Left ventricle myocardium inferior (tissue), 1 donor: ENCODE results near the gene ST13. TPM values are rescaled to one million over a fixed set of nuclear protein-coding genes. Genes with fewer than 3 reads are reported as not detected.

Experiments used
- DNase-seq: peaks from one replicate; pipeline ENCODE4 v3.0.0-alpha.2; 2020
- H3K27ac ChIP-seq: fragments of 200-600 bp; replicated peaks from 2 replicates; pipeline ENCODE4 v1.8.0; 2021
- H3K27me3 ChIP-seq: fragments of 200-600 bp; 2 replicates; pipeline ENCODE4 v1.8.0; 2021; ENCODE audit warnings: low read depth
- H3K36me3 ChIP-seq: fragments of 200-600 bp; 2 replicates; pipeline ENCODE4 v1.8.0; 2021
- H3K4me1 ChIP-seq: fragments of 200-600 bp; 2 replicates; pipeline ENCODE4 v1.8.0; 2021
- H3K4me3 ChIP-seq: fragments of 200-600 bp; 2 replicates; pipeline ENCODE4 v1.8.0; 2021; ENCODE audit warnings: mild to moderate bottlenecking, moderate library complexity
- H3K9me3 ChIP-seq: fragments of 200-600 bp; replicated peaks from 2 replicates; pipeline ENCODE4 v1.8.0; 2021
- intact Hi-C: fragments of 100-400 bp; cut with micrococcal nuclease; formaldehyde crosslinking; loops from one replicate; pipeline ENCODE4 v1.11.0; 2022
- total RNA-seq: library from RNA; stranded (reverse); fragmentation: NEBNext Ultra II Directional; extraction: Animal tissue kit (Norgen Biotek cat#: 25700); gene quantifications from one replicate; pipeline ENCODE4 v1.2.1, GENCODE V29; 2021
- TF ChIP-seq, protein P1 (sequence below): fragments of 200-600 bp; IDR thresholded peaks from 2 replicates; pipeline ENCODE4 v1.8.0; 2021; ENCODE audit warnings: antibody characterized with exemption, mild to moderate bottlenecking, borderline replicate concordance
- donor health status: DM: no; HTN: yes; CAD: no; lungs with severe emphysema.

ST13 gene
- total RNA-seq, 1 donor from 2014 or later = 181 TPM

DNA sequence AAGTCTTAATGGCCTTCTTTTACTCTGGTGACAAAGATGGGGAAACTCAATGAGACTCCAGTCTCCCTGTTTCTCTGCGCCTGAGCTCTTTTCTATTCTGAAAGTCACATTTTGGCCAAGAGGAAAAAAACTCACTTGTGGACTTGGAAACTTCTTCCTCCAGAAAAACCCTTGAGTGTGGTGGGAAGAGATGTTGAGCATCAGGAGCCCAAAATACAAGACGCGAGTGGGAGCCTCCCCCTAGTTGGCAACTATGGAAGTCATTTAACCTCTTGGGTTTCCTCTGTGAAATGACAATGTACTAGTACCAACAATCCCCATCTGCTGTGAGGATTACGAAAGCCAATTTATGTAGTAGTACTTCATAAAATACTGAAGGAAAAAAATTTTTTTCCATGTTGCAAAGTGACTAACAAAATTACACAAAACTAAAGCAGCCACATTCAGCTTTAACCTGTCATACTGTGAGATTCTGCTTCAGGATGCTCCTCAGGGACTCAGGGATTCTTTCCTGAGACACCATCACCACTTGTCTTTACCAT is 36.8 kb downstream of the ST13 start:
- Histone ChIP-seq H3K36me3 (peaks cover 20% of the 10 kb centered on the region), H3K27ac (peak overlapping the region; percentile 83), H3K27me3 (no peaks in the 10 kb centered on the region), H3K4me3 (peak overlapping the region; percentile 91), H3K4me1 (peaks cover 35% of the 10 kb centered on the region), H3K9me3 (no peaks in the 10 kb centered on the region)
- intact Hi-C loops = no loop called here
- no peak for DNase-seq
- TF ChIP-seq, protein P1, sequence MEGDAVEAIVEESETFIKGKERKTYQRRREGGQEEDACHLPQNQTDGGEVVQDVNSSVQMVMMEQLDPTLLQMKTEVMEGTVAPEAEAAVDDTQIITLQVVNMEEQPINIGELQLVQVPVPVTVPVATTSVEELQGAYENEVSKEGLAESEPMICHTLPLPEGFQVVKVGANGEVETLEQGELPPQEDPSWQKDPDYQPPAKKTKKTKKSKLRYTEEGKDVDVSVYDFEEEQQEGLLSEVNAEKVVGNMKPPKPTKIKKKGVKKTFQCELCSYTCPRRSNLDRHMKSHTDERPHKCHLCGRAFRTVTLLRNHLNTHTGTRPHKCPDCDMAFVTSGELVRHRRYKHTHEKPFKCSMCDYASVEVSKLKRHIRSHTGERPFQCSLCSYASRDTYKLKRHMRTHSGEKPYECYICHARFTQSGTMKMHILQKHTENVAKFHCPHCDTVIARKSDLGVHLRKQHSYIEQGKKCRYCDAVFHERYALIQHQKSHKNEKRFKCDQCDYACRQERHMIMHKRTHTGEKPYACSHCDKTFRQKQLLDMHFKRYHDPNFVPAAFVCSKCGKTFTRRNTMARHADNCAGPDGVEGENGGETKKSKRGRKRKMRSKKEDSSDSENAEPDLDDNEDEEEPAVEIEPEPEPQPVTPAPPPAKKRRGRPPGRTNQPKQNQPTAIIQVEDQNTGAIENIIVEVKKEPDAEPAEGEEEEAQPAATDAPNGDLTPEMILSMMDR = no peak

DNA sequence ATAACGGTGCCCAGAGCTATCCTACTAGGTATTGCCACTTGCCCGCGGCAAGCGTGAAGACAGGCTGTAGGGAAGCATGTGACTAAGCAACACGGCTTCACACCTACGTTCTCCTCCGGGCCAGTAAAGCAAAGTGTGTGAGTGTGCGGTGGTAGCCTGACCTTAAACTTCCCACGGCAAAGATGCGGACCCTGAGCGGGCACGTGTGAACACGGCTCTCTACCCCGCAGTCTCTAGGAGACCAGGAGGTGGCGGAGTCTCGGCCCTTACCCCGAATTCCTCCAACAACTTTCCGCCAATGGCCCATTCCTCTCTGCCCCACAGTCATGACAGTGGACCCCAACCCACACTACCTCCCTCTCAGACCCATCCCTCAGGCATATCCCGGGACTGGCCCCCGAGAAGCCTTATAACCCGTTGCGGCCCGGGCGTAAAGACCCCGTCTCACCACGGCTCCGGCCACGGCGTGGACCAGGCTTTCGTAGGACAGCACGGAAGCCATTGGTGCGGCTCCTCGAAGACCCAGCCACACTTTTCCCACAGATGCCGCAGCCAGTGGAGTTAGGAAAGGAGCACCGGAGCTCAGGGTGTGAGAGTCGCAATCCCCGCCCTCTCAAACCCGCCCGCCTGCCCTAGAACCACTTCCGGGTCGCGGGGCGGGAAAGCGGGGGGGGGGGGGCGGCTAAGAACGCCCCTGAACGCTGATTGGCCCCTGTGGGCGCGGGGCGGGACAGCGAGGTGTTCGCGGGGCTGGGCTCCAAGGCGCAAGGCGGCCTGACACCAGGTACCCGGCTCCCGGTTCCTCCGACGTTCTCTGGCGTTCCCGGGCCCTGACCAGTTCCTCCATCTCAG is 37.5 kb downstream of the ST13 start, which contains the start of gene SLC25A17:
SLC25A17 (minus strand) TSS at position 600 of the 852 bp plus-strand sequence; CDS start at position 502, 98 bp downstream.
- Histone ChIP-seq H3K27ac (peak within 1 kb of the TSS; percentile 83), H3K4me1 (peaks cover 35% of the 10 kb centered on the region)
- intact Hi-C loops = no loop called here

DNA sequence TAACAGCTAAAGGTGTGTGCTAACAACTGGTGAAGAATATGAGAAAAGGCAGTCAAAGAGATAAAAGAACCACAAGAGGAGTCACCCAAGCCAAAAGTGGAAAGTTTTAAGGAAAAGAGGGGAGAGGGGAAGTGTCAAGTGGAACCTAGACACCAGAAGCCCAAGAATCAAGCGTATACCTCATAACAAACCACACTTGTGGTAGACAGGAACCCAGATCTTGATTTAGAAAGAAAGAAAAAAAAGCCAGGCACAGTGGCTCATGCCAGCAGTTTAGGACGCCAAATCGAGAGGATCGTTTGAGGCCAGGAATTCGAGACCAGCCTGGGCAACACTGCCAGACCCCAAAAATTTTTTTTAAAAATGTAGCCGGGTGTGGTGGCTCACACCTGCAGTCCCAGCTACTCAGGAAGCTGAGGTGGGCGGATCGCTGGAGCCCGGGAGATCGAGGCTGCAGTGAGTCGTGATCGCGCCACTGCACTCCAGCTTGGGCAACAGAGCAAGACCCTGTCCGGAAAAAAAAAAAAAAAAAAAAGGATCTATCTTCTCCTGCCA is 38.2 kb downstream of the ST13 start:
- H3K4me3 ChIP-seq = peak overlapping the region; percentile 91
- DNase-seq = no peak
- no peak overlapping the region for H3K27ac ChIP-seq
- H3K36me3 ChIP-seq = peaks cover 7% of the 10 kb centered on the region
- intact Hi-C loops = no loop called here
- H3K4me1 ChIP-seq = peaks cover 35% of the 10 kb centered on the region
- H3K27me3 ChIP-seq = no peaks in the 10 kb centered on the region
- no peaks in the 10 kb centered on the region for H3K9me3 ChIP-seq
- TF ChIP-seq, protein P1 = no peak

More for the DNA sequence above, 37.5 kb downstream of the ST13 start, which contains the start of gene SLC25A17:
- Histone ChIP-seq H3K4me3 (peak within 1 kb of the TSS; percentile 91), H3K36me3 (peaks cover 13% of the 10 kb centered on the region), H3K9me3 (no peaks in the 10 kb centered on the region), H3K27me3 (no peaks in the 10 kb centered on the region)
- TF ChIP-seq, protein P1 = peak; percentile 57
- DNase-seq = peak; percentile 90

DNA sequence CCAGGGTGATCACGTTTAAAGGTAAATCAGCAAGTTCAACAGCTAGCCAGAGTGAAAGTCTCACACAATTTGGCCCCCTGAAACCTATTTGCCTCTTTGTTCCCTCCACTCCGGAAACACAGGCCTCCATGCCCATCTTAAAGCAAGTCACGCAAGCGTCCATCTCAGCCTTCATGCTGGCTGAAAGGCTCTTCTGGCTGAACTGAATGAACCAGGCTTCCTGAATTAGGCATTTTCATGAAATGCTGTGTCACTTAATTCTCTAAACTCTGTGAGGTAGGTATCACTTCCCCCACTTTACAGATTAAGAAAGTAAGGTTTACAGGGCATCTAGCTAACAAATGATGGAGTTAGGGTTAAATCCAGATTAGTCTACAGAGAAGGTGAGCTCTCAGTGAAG is 38.7 kb downstream of the ST13 start:
- TF ChIP-seq, protein P1 = no peak
- no peaks in the 10 kb centered on the region for H3K9me3 ChIP-seq
- H3K4me1 ChIP-seq = peaks cover 35% of the 10 kb centered on the region
- intact Hi-C loops = no loop called here
- H3K27me3 ChIP-seq = no peaks in the 10 kb centered on the region
- peak overlapping the region; percentile 91 for H3K4me3 ChIP-seq
- H3K27ac ChIP-seq = no peak overlapping the region
- DNase-seq = no peak
- peaks cover 2% of the 10 kb centered on the region for H3K36me3 ChIP-seq

DNA sequence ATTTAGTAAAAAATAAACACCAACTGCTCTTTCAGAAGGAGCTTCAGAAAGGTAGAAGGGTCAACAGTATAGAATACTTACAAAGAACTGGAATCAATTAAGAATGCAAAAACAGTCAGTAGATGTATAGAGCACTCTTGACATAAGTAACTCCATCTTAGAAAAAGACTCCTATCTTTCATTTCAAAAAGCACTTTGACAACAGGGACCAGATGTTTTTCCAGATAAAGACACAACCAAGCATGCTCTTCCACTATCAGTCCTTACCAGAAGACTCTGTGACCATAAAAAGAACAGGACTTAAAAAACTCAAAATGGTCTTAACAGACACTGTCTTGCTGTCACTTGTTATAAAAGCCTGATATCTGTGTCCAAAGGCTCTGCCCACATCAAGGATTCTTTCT is 42.5 kb downstream of the ST13 start:
- Histone ChIP-seq H3K36me3 (no peaks in the 10 kb centered on the region), H3K4me3 (no peak overlapping the region), H3K27ac (no peak overlapping the region), H3K9me3 (no peaks in the 10 kb centered on the region), H3K4me1 (peaks cover 22% of the 10 kb centered on the region), H3K27me3 (no peaks in the 10 kb centered on the region)
- TF ChIP-seq, protein P1 = no peak
- no peak for DNase-seq
- intact Hi-C loops = no loop called here
